K562 treated with DMSO at 1 percent for 12 hours (cell line): Measurements from ENCODE around the gene TAS2R3. TPM values are rescaled to one million over a fixed set of nuclear protein-coding genes. Genes with fewer than 3 reads are reported as not detected.

Source experiments
- total RNA-seq: library from RNA; unstranded; fragments of 300-600 nt; gene quantifications from 2 replicates; pipeline ENCODE4 v1.2.3, GENCODE V29; 2022; ENCODE audit not compliant: insufficient read depth

TAS2R3 gene, protein sequence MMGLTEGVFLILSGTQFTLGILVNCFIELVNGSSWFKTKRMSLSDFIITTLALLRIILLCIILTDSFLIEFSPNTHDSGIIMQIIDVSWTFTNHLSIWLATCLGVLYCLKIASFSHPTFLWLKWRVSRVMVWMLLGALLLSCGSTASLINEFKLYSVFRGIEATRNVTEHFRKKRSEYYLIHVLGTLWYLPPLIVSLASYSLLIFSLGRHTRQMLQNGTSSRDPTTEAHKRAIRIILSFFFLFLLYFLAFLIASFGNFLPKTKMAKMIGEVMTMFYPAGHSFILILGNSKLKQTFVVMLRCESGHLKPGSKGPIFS
- total RNA-seq = not detected in 2 replicates

DNA sequence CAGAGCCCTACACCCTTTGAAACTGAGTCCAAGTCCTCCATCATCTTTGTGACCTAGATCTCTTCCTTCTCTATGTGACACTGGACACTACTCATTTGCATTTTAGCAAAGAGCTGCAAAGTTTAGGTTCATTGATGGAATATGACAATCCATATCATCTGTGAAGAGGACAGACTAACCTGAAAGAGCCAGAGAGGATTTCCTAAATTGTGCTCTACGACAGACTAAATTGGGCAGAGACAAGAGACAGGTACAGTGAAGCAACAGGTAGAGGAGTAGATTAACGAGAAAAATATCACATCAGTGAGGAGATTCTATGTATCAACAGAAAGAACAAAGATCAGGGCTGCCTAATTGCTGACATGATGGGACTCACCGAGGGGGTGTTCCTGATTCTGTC lies at the start of gene TAS2R3:
TSS of gene TAS2R3 (plus strand) at position 301 of the 400 bp plus-strand sequence. CDS start at position 363, 62 bp downstream.

DNA sequence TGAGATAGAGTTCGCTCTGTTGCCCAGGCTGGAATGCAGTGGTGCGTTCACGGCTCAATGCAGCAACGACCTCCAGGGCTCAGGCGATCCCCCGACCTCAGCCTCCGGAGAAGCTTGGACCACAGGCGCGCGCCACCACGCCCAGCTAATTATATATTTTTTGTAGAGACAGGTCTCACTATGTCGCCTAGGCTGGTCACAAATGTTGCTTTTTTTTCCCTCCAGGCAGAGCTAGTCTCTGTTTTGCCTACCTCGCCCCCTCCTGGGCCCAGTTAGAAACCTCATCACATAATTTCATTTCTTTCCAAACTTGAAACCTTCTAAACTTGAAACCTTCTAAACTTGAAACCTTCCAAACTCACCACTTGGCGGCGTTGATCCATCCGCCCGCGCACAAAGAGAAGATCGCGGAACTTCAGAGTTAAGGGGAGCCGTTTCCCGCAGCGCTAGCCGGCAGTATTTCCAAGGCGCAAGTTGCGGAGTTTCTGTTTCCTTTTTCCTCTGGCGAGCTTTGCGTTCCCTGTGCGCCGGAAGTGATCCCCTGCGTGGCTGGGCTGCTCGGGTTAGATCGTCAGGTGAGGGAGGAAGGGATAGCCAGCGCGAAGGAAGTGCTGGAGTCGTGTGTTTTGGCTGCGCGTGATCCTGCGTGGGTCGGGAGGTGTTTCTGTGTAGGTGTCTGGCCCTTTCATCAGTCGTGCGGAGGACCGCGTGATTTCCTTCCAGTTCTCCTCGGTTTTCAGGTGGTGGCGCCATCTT lies 25.9 kb upstream of the TAS2R3 start, which contains the start of gene SSBP1:
TSS of gene SSBP1 (plus strand) at position 523 of the 756 bp plus-strand sequence. CDS start 809 bp downstream, outside the sequence.

DNA sequence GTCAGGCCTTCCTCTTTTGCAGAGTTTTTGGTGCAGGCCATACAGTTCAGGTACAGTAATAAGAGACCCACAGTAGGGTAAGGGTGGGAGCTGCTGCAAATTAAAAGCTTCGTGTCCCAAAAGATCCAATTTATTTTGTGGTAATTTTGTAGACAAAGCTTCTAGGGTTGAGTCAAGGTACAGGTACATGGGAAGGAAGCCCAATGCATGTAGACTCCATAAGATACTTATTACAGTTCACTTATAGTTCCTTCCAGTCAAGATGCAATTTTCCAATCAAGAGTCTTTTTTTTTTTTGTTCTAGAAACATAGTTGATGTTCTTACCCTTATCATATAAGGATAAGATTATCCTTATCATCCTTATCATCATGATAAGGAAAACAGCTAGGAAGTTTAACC lies 12.5 kb downstream of the TAS2R3 start, which contains the start of gene TAS2R4:
TSS of gene TAS2R4 (plus strand) at position 301 of the 400 bp plus-strand sequence. CDS start 1,815 bp downstream, outside the sequence.

DNA sequence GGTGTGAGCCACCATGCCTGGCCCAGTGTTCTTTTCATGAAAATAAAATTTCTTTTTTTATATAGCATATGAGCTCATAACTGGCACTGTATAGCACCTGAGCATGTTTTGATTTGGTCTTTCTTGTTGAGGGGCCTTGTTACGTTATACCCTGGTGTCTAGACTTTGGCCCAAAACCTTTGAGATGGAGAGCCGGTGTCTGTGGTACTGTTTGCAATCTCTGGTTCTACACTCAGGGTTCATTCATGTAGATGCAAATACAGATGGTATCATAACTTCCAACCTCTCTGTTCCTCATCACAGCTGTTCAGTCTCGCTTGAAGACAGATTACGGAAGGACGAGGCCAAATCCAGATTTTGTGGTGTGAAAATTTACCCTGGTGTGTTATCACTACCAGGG lies 26.0 kb downstream of the TAS2R3 start, which contains the start of gene TAS2R5:
TSS of gene TAS2R5 (plus strand) at position 301 of the 400 bp plus-strand sequence. CDS start 145 bp downstream, outside the sequence.

Other genes with a start within 250 kb of the TAS2R3 start
- gene AGK, start 212.7 kb upstream of the TAS2R3 start, total RNA-seq = 19.3 and 43.7 TPM in 2 replicates
- gene DENND11, start 61.9 kb upstream of the TAS2R3 start, total RNA-seq = 0.59 TPM in 1 of 2 replicates, not detected in the other
- gene WEE2, start 55.7 kb upstream of the TAS2R3 start, total RNA-seq = not detected in 2 replicates
- 243 and 301 TPM in 2 replicates for gene SSBP1, start 25.7 kb upstream of the TAS2R3 start, total RNA-seq
- 0.86 TPM in 1 of 2 replicates, not detected in the other for gene TAS2R4, start 12.6 kb downstream of the TAS2R3 start, total RNA-seq
- gene TAS2R5, start 26.1 kb downstream of the TAS2R3 start, total RNA-seq = 0.91 TPM in 1 of 2 replicates, not detected in the other
- gene PRSS37, start 77.4 kb downstream of the TAS2R3 start, total RNA-seq = not detected in 2 replicates
- gene OR9A4, start 152.3 kb downstream of the TAS2R3 start, total RNA-seq = not detected in 2 replicates
- gene CLEC5A, start 182.9 kb downstream of the TAS2R3 start, total RNA-seq = not detected in 2 replicates
- not detected in 2 replicates for gene TAS2R38, start 209.7 kb downstream of the TAS2R3 start, total RNA-seq
- 0.39 TPM in 1 of 2 replicates, not detected in the other for gene MGAM, start 231.8 kb downstream of the TAS2R3 start, total RNA-seq